Erythroblast (primary cell): ENCODE data around the gene PHF21A.

Source experiments
- DNase-seq, 2 experiments: peaks; one replicate each; lab custom pipeline; 2025; lab: John Stamatoyannopoulos, UW
- GATA1 ChIP-seq: IDR thresholded peaks from 2 replicates; pipeline ENCODE4 v1.6.1; 2011; ENCODE audit warnings: low read depth, mild to moderate bottlenecking, control low read depth, low read length, moderate library complexity
- POLR2A ChIP-seq: IDR thresholded peaks from 2 replicates; pipeline ENCODE4 v1.6.1; 2011; ENCODE audit warnings: mild to moderate bottlenecking, low read length

Gene PHF21A

DNA sequence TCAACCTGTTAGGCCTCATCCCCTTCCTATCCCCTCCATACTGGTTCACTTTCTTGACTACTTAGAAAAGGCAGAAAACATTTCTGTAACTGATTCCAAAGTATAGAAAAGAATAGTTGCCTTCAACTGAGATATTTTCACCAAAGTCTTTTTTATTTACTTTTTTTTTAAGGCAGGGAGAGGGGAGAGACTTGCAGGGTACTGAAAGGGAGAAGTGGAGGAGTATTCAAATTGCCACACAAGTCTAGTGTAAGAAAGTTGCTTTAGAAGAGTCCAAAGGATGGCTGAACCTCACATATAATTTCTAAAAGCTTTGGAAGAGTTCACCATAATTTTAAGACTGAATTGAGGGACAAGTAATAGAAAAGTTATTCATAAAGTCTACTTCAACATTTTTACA is 6.3 kb downstream of the PHF21A start:
- DNase-seq: no peak
- no peak for TF ChIP-seq POLR2A
- no peak for TF ChIP-seq GATA1

DNA sequence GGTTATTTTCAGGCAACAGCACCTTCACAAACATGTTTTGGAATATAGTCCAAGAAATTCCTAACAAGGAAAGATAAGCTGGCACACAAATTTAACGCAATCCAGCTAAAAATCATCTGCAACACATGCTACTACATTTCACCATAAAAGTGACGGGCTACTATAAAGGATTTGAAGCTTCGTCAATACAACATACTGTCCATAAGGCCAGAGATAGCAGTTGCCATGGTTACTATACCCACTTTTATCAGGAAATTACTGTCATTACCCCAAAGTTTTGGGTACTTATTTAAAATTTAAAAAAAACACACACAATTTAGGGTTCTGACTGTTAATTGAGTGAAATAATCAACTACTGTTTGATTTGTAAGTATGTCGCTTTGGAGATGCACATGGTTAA is 6.9 kb downstream of the PHF21A start:
- DNase-seq: peak; percentile 42 to 43
- TF ChIP-seq POLR2A (no peak), GATA1 (no peak)

DNA sequence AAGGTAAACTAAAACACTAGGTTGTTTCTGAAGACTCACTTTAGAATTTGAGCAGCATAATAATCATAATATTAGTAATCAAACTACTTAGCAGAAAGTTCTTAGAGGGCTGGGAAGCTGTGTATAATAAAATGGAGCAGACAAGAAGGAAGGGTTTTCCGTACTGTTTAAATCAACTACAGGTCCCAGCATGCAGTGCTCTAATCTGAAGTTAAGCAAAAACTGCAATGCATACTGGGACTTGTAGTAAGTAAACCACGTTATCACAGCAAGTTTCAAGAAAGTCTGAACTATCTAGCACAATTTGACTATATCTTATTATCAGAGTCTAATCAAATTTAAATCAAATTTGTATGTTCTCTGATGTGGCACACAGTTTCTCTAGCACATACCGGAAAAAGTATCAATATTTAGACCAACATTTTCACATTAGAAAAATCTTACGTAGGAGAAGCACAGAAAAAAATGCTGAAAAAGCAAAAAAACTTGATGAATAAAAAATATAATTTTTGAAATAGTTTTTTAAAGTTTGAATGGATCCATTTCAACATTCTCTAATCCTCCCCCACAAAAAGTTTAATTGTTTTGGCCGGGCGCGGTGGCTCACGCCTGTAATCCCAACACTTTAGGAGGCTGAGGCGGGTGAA is 8.2 kb downstream of the PHF21A start:
- DNase-seq: peak; percentile 87 to 89
- TF ChIP-seq POLR2A (no peak), GATA1 (no peak)

DNA sequence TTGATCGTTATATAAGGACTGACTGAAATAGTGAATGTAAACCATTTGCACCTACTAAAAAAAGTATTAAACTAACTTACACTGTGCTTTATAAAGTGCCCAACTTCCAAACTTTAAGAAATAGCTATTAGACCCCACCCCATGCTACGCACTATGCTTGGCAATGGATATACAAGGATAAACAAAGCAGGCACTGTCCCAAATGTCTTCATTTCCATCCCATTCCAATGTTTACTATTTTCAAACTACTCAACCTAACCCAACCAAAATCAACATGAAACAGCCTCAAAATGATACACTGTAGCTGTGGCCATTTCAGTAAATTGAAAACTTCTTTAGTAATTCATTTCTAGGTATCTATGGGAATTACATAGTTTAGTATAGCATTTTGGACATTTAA is 12.5 kb downstream of the PHF21A start:
- no peak for DNase-seq
- TF ChIP-seq GATA1 (no peak), POLR2A (no peak)

DNA sequence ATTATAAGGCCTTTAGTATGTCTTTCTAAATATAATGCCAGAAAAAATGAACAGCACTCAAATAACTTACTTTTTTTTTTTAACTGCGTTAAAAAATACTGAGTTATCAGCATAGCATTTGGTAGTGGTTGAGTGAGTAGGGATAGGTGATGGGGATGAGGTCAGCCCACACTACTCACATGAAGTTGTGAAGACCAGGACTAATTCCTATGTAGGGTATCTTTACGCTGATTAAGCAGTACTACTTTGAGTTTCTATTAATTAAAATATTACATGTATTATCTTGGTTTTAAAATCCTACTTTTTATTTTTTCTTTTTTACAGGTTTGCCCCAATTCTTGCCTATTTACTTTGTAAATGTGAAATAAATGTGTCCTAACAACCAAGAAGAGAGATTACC is 13.5 kb downstream of the PHF21A start:
- no peak for DNase-seq
- TF ChIP-seq GATA1: no peak
- TF ChIP-seq POLR2A: no peak

DNA sequence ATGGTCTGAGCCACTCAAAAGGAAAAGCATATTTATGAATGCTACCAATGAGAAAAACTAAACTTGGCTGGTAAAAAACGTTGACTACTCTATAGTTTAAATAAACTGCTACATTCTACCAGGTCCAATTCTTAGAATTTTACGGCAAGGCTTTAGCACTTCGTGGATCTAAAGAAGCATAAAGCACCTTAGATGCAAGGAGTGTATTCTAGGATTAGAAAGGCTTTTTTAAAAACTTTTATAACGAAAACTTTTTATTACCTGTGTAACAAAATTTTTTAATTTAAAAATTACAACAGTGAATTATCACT is 13.9 kb downstream of the PHF21A start:
- TF ChIP-seq GATA1: no peak
- no peak for TF ChIP-seq POLR2A
- no peak for DNase-seq

DNA sequence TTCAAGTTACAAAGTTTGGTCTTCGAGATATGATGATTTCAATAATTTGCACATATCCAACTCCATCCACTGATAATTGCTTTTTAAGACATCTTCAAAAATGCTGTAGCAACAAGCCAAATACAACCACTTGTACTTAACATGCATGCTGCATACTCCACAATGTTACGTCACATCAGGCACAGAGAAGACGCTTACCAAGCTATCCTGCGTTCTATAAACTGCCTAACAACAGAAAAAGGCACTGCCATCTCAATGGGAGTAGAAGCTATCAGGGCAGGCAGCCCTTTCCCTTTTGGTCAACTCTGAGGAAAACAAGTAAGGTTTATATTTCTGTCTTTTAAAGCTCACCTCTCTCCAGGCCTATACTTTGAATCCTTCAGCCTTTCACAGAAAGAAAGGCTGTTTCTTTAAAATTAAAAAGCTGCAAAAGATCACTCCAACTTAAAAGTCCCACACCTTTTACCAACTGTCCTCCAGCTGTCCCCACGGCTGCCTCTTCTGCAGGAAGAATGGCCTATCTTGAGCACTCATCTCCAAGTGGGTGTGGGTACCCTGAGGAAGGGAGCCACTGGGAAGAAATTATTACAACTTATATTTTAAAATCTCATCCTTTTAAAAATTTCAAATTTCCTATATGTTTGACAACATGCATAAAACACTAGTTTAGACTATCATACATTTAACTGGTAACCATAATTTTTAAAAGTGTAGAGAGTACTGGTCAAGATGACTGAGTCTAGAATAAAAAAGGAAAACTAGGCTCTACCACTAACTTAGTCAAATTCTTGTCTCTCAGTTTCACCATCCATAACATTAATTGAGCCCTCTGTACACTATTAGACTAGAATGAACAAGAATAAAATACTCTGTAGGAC is 14.5 kb downstream of the PHF21A start:
- peak; percentile 59 to 61 for DNase-seq
- no peak for TF ChIP-seq POLR2A
- no peak for TF ChIP-seq GATA1

DNA sequence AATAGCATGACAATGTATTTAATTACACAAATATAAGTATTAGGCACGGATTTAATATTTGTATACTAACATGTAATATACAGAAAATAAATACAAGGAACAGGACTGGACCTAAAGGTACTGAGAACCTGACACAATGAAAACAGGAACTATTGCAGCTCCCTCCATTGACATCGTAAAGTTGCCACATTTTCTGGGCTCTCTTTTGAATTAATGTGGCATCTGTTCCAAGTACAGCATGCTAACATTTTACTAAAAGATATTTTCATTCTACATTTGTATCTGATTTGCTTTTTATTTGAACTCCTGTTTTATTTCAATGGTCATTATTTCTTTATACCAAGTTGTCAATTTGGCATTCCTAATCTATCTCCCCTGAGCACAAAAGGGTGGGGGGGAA is 15.3 kb downstream of the PHF21A start:
- TF ChIP-seq POLR2A (no peak), GATA1 (no peak)
- no peak for DNase-seq

DNA sequence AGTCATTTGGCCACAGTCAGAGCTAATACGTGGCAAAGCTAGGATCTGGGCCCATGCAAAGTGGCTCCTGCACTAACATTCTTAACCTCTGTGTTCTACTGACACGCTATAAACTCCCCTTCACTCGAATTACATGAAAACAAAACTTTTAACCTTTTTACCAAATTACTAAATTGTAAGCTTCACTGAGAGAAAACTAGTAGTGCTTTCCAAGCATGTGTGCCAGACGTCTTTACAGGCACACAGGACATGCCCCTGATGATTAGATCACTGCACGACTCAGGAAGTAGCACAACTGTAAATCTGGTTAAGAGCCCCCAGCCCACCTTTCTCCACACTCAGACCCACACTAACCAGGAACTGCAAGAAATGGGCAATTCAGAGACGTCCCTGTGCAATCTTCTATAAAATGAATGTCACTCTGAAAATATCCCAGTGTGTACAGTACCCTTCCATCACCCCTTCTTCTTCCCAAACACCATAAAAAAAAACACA is 16.1 kb downstream of the PHF21A start:
- no peak for DNase-seq
- TF ChIP-seq GATA1: no peak
- TF ChIP-seq POLR2A: no peak

DNA sequence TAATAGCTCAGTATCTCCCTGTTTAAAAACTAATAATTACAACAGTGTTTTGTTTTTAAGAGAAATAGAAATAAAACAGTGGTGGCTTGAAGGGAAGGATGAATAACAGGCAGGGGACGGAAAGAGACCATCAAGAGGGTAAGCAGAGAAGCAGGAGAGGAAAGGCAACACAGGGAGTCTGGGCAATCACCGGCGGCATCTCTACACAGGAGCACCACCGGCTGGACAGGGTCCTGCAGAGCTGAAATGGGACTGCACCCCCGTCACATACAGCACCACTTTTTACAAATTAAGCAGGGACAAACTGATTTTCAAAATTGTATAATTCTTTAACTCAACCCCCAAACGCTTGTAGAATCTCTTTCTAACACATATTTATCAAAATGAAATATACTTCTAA is 18.4 kb downstream of the PHF21A start:
- no peak for TF ChIP-seq GATA1
- TF ChIP-seq POLR2A: no peak

DNA sequence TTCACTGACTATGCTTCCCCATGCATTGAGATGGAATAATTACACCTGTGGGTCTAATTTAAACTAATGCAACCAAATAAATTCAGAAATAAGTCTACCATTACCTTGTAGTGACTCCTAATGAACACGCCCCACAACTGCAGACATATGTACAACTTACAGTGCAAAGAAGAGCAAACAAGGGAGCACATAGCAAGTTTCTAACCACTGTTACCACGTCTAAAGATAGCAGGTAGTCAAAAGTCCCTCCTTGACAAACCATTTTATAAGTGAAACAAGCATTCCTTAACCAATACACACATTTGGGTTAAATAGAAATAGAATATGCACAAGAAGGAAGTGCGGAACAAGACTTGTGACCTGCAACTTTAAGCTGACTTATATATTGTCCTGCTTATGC is 20.6 kb downstream of the PHF21A start:
- no peak for DNase-seq
- TF ChIP-seq GATA1: no peak
- TF ChIP-seq POLR2A: no peak

More for the DNA sequence above, 18.4 kb downstream of the PHF21A start:
- no peak for DNase-seq

DNA sequence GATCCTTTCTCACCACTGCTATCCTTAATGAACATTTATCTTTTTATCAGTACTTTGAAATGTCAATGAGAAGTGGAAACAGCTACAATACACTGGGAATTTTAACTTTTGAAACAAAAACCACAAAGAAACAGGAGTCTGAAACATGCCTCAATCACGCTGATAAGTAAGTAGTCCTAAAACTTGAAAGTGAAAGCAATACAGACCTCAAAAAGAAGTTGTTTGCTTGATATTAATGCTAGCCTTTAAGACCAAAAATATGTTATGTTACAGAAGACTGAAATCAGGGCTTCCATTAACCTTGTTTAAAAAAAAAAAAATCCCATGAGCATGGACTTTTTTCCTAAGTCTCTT is 21.3 kb downstream of the PHF21A start:
- DNase-seq: peak; percentile 18 to 50
- TF ChIP-seq POLR2A (no peak), GATA1 (no peak)

DNA sequence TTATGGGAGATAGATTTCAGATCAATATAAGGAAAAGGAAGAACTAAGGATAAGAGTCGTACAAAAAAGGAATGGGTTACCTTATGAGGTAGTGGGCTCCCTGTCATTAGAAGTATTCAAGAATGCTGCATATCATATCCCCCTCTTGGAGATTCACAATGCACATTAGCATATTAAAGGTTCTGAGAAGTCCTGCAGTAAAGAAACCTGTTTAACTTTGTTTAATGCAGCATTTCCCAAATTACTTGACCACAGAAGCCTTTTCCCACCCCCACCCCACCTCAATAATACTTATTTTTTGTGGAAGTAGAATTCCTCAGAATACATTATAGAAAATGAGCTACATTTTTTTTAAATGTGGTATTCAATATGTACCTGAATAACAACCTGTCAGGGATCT is 30.9 kb downstream of the PHF21A start:
- DNase-seq: no peak
- no peak for TF ChIP-seq GATA1
- TF ChIP-seq POLR2A: no peak

DNA sequence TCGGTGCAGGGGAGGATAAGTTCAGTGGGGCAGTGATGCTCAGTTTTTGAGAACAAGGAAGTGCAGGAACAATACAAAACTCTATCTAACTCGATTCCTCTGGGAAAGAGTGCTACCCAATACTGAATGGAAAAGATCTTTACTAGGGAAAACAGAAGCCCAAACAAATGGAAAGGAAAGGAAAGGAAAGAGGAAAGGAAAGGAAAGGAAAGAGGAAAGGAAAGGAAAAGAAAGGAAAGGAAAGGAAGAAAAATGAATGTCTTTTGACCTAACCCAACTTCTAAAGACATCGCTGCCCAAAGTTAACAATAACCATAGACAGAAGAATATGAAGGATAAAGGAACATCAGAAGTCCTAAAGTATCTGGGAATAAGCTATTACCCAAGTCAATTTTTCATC is 41.6 kb downstream of the PHF21A start:
- DNase-seq: no peak
- TF ChIP-seq POLR2A (no peak), GATA1 (no peak)
